IPS-15b (cell line): Measurements from ENCODE around the gene STX17.

ENCODE experiments used
- H3K27me3 ChIP-seq: one replicate; pipeline ENCODE4 v1.6.1; 2013; ENCODE audit warnings: low read length; ENCODE audit not compliant: control insufficient read depth, insufficient read depth
- H3K36me3 ChIP-seq: one replicate; pipeline ENCODE4 v1.6.1; 2013; ENCODE audit warnings: low read length; ENCODE audit not compliant: control insufficient read depth, insufficient read depth
- H3K4me1 ChIP-seq: one replicate; pipeline ENCODE4 v1.6.1; 2013; ENCODE audit warnings: mild to moderate bottlenecking, low read length; ENCODE audit not compliant: control insufficient read depth, insufficient read depth
- H3K4me3 ChIP-seq: one replicate; pipeline ENCODE4 v1.5.1; 2013; ENCODE audit warnings: low read depth, low read length
- H3K9ac ChIP-seq: one replicate; pipeline ENCODE4 v1.6.1; 2013; ENCODE audit warnings: low read depth, mild to moderate bottlenecking, low read length
- H3K9me3 ChIP-seq: one replicate; pipeline ENCODE4 v1.6.1; 2013; ENCODE audit warnings: mild to moderate bottlenecking, low read length; ENCODE audit not compliant: control insufficient read depth, insufficient read depth

Gene STX17

GRCh38 chr9:99873943-99874584, 32.4 kb upstream of the STX17 start:
- Histone ChIP-seq H3K4me3 (no peak overlapping the region), H3K36me3 (no peaks in the 10 kb centered on the region), H3K9ac (no peak overlapping the region), H3K4me1 (no peaks in the 10 kb centered on the region), H3K27me3 (no peaks in the 10 kb centered on the region), H3K9me3 (no peaks in the 10 kb centered on the region)

GRCh38 chr9:99876190-99876589, 30.3 kb upstream of the STX17 start:
- H3K9ac ChIP-seq: no peak overlapping the region
- H3K4me3 ChIP-seq: no peak overlapping the region
- no peaks in the 10 kb centered on the region for H3K4me1 ChIP-seq
- no peaks in the 10 kb centered on the region for H3K36me3 ChIP-seq
- no peaks in the 10 kb centered on the region for H3K9me3 ChIP-seq
- no peaks in the 10 kb centered on the region for H3K27me3 ChIP-seq

- Histone ChIP-seq H3K9me3 (no peaks in the 10 kb centered on the region), H3K27me3 (no peaks in the 10 kb centered on the region), H3K9ac (no peak overlapping the region), H3K4me1 (no peaks in the 10 kb centered on the region), H3K4me3 (no peak overlapping the region), H3K36me3 (no peaks in the 10 kb centered on the region)
Measured at GRCh38 chr9:99878651-99879050, 27.8 kb upstream of the STX17 start.

GRCh38 chr9:99881769-99882168, 24.7 kb upstream of the STX17 start:
- H3K36me3 ChIP-seq: no peaks in the 10 kb centered on the region
- no peaks in the 10 kb centered on the region for H3K27me3 ChIP-seq
- no peak overlapping the region for H3K9ac ChIP-seq
- H3K4me1 ChIP-seq: no peaks in the 10 kb centered on the region
- H3K9me3 ChIP-seq: no peaks in the 10 kb centered on the region
- no peak overlapping the region for H3K4me3 ChIP-seq

- Histone ChIP-seq H3K4me1 (no peaks in the 10 kb centered on the region), H3K9ac (no peak overlapping the region), H3K27me3 (no peaks in the 10 kb centered on the region), H3K4me3 (no peak overlapping the region), H3K36me3 (no peaks in the 10 kb centered on the region), H3K9me3 (no peaks in the 10 kb centered on the region)
Measured at GRCh38 chr9:99885747-99886146, 20.7 kb upstream of the STX17 start.

GRCh38 chr9:99889120-99889519, 17.3 kb upstream of the STX17 start:
- Histone ChIP-seq H3K9me3 (no peaks in the 10 kb centered on the region), H3K4me3 (no peak overlapping the region), H3K4me1 (no peaks in the 10 kb centered on the region), H3K9ac (no peak overlapping the region), H3K36me3 (no peaks in the 10 kb centered on the region), H3K27me3 (no peaks in the 10 kb centered on the region)

- Histone ChIP-seq H3K4me3 (no peak overlapping the region), H3K4me1 (peaks cover 5% of the 10 kb centered on the region), H3K27me3 (peaks cover 12% of the 10 kb centered on the region), H3K9me3 (no peaks in the 10 kb centered on the region), H3K9ac (no peak overlapping the region), H3K36me3 (no peaks in the 10 kb centered on the region)
Measured at GRCh38 chr9:99894826-99895225, 11.6 kb upstream of the STX17 start.

GRCh38 chr9:99895510-99895909, 10.9 kb upstream of the STX17 start:
- H3K4me1 ChIP-seq: peaks cover 5% of the 10 kb centered on the region
- H3K27me3 ChIP-seq: peaks cover 12% of the 10 kb centered on the region
- H3K9me3 ChIP-seq: no peaks in the 10 kb centered on the region
- H3K9ac ChIP-seq: no peak overlapping the region
- no peaks in the 10 kb centered on the region for H3K36me3 ChIP-seq
- no peak overlapping the region for H3K4me3 ChIP-seq

GRCh38 chr9:99896119-99896518, 10.3 kb upstream of the STX17 start:
- Histone ChIP-seq H3K9ac (no peak overlapping the region), H3K4me1 (peaks cover 5% of the 10 kb centered on the region), H3K4me3 (no peak overlapping the region), H3K36me3 (no peaks in the 10 kb centered on the region), H3K9me3 (no peaks in the 10 kb centered on the region), H3K27me3 (peaks cover 12% of the 10 kb centered on the region)

- no peaks in the 10 kb centered on the region for H3K36me3 ChIP-seq
- H3K4me1 ChIP-seq: no peaks in the 10 kb centered on the region
- H3K9me3 ChIP-seq: no peaks in the 10 kb centered on the region
- H3K4me3 ChIP-seq: no peak overlapping the region
- no peak overlapping the region for H3K9ac ChIP-seq
- no peaks in the 10 kb centered on the region for H3K27me3 ChIP-seq
Measured at GRCh38 chr9:99903393-99903792, 3.1 kb upstream of the STX17 start.

- Histone ChIP-seq H3K9ac (no peak overlapping the region), H3K36me3 (no peaks in the 10 kb centered on the region), H3K27me3 (no peaks in the 10 kb centered on the region), H3K4me3 (peak overlapping the region; percentile 42), H3K4me1 (peaks cover 2% of the 10 kb centered on the region), H3K9me3 (no peaks in the 10 kb centered on the region)
Measured at GRCh38 chr9:99905833-99906402, 536 bp upstream of the STX17 start.

- no peaks in the 10 kb centered on the region for H3K27me3 ChIP-seq
- H3K36me3 ChIP-seq: no peaks in the 10 kb centered on the region
- peak overlapping the region; percentile 77 for H3K4me3 ChIP-seq
- no peaks in the 10 kb centered on the region for H3K9me3 ChIP-seq
- peaks cover 2% of the 10 kb centered on the region for H3K4me1 ChIP-seq
- H3K9ac ChIP-seq: peak overlapping the region; percentile 74
Measured at GRCh38 chr9:99907208-99907532, 716 bp downstream of the STX17 start.
